ENCODE data around the gene PHF14.

- TF ChIP-seq EZH2 (IDR thresholded peaks at IDR 0.05; ENCODE audit: low read depth) (no peak), CTCF (conservative IDR thresholded peaks at IDR 0.05) (no peak)
Measured at GRCh38 chr7:10952588-10952987, 21.1 kb upstream of the PHF14 start.
